ENCODE measurements around the gene FAM3D. TPM values are rescaled to one million over a fixed set of nuclear protein-coding genes. Genes with fewer than 3 reads are reported as not detected.
"Not testable (repeated sequence)": the region's sequence is repeated elsewhere in the genome, so short reads cannot be mapped to it uniquely, and the experiment has no call there.

The FAM3D gene
- total and polyA plus RNA-seq, 2 of the 8 experiments (the other 6 are each of a cell fraction or from before 2014, with no cell fraction given) = not detected

DNA sequence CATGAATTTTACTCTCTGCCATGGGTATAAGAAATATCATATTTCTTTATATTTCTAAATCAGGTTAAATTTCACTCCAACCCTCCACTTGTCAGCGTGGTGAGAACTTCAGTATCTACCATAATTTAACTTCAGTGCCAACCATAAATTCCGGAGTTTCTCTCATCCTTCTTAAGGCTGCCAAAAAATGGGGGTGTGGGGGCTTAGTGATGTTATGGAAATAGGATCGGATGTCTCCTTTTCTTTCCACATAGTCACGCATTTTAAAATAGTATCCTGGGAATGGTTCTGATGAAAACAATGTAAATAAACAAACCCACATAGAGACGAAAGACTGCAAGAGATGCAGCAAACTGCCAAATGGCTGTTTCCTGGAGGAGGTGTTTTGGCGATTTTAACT, 12.9 kb upstream of the FAM3D start (continued):
- TF ChIP-seq, protein P1, sequence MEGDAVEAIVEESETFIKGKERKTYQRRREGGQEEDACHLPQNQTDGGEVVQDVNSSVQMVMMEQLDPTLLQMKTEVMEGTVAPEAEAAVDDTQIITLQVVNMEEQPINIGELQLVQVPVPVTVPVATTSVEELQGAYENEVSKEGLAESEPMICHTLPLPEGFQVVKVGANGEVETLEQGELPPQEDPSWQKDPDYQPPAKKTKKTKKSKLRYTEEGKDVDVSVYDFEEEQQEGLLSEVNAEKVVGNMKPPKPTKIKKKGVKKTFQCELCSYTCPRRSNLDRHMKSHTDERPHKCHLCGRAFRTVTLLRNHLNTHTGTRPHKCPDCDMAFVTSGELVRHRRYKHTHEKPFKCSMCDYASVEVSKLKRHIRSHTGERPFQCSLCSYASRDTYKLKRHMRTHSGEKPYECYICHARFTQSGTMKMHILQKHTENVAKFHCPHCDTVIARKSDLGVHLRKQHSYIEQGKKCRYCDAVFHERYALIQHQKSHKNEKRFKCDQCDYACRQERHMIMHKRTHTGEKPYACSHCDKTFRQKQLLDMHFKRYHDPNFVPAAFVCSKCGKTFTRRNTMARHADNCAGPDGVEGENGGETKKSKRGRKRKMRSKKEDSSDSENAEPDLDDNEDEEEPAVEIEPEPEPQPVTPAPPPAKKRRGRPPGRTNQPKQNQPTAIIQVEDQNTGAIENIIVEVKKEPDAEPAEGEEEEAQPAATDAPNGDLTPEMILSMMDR (IDR thresholded peaks at IDR 0.05; ENCODE audit: control extremely low read depth in 1 of 3, insufficient read depth in 1 of 3, low read depth in 1 of 3, low read length in 3 of 3) = no peak
- TF ChIP-seq, protein P2, sequence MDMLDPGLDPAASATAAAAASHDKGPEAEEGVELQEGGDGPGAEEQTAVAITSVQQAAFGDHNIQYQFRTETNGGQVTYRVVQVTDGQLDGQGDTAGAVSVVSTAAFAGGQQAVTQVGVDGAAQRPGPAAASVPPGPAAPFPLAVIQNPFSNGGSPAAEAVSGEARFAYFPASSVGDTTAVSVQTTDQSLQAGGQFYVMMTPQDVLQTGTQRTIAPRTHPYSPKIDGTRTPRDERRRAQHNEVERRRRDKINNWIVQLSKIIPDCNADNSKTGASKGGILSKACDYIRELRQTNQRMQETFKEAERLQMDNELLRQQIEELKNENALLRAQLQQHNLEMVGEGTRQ (IDR thresholded peaks at IDR 0.05; ENCODE audit: low read length) = no peak
- no peak for TF ChIP-seq POLR2A (IDR thresholded peaks at IDR 0.05; ENCODE audit: control extremely low read depth in 1 of 2, low read depth in 2 of 2, low read length in 2 of 2)
- TF ChIP-seq SIN3A (conservative IDR thresholded peaks at IDR 0.05 in 1 of 2, IDR thresholded peaks at IDR 0.05 in 1 of 2; ENCODE audit: low read depth in 1 of 2, low read length in 2 of 2) = no peak
- no peak for TF ChIP-seq JUN (IDR thresholded peaks at IDR 0.05; ENCODE audit: low read depth, low read length)

- H3K23ac ChIP-seq (ENCODE audit: insufficient read length); H3K79me2 ChIP-seq (ENCODE audit: control insufficient read depth in 1 of 2, insufficient read depth in 2 of 2, low read length in 2 of 2); H3K79me1 ChIP-seq (ENCODE audit: low read depth, low read length); H2BK20ac ChIP-seq (ENCODE audit: low read length); H3K9ac ChIP-seq (replicated peaks in 1 of 4; ENCODE audit: extremely low read depth in 1 of 4, low read depth in 3 of 4, low read length in 3 of 4); H3K4me2 ChIP-seq (ENCODE audit: insufficient read depth in 1 of 2, low read depth in 2 of 2, low read length in 2 of 2); H2BK5ac ChIP-seq (ENCODE audit: low read depth, low read length); H3K27me3 ChIP-seq (replicated peaks in 1 of 4; ENCODE audit: control insufficient read depth in 3 of 4, extremely low read depth in 1 of 4, insufficient read depth in 3 of 4, low read length in 3 of 4); H3K36me3 ChIP-seq (ENCODE audit: control insufficient read depth in 2 of 4, insufficient read depth in 4 of 4, low read length in 3 of 4); H3K4ac ChIP-seq (replicated peaks; ENCODE audit: insufficient read length, low read depth, low read length); H3K4me3 ChIP-seq (ENCODE audit: extremely low read depth in 1 of 4, insufficient read depth in 2 of 4, low read depth in 3 of 4, low read length in 4 of 4); H3K56ac ChIP-seq (replicated peaks; ENCODE audit: insufficient read length, low read depth, low read length); H3K18ac ChIP-seq (ENCODE audit: extremely low read depth, low read length); H3K4me1 ChIP-seq (replicated peaks in 1 of 4; ENCODE audit: control insufficient read depth in 3 of 4, insufficient read depth in 4 of 4, low read length in 3 of 4); H4K5ac ChIP-seq (ENCODE audit: insufficient read length, low read depth, low read length); H2AFZ ChIP-seq (ENCODE audit: low read length); H3K27ac ChIP-seq (ENCODE audit: low read depth, low read length); H3K23me2 ChIP-seq (ENCODE audit: low read depth, low read length); H3K14ac ChIP-seq (ENCODE audit: insufficient read length); FAIRE-seq; H2BK12ac ChIP-seq (ENCODE audit: low read depth, low read length); H2BK15ac ChIP-seq (ENCODE audit: low read length); H2BK120ac ChIP-seq (replicated peaks; ENCODE audit: low read depth, low read length); H4K20me1 ChIP-seq (replicated peaks in 1 of 2; ENCODE audit: control insufficient read depth in 1 of 2, insufficient read depth in 2 of 2, low read length in 2 of 2); POLR2A ChIA-PET (ENCODE audit: partially characterized antibody); H3K9me3 ChIP-seq (ENCODE audit: insufficient read depth in 2 of 2, low read depth in 1 of 2, low read length in 1 of 2); H4K8ac ChIP-seq (ENCODE audit: extremely low read depth, insufficient read depth, low read length); DNase-seq (ENCODE audit: low read depth in 1 of 2, low spot score in 2 of 2); H2AK5ac ChIP-seq (ENCODE audit: low read depth, low read length); H4K91ac ChIP-seq (replicated peaks; ENCODE audit: insufficient read length, low read length): not testable (repeated sequence)
- WGBS, 2 experiments (ENCODE audit: extremely low coverage in 1 of 2, insufficient coverage in 1 of 2, insufficient read length in 1 of 2, insufficient replicate concordance in 2 of 2, low coverage in 1 of 2, low lambda C conversion rate in 2 of 2, missing lambda C conversion rate in 1 of 2) = 92% methylated on average over 13 of the region's 13 CpGs; no CpG with 5 or more reads in 1 of the 2 experiments
- CTCF ChIA-PET (ENCODE audit: partially characterized antibody) = interaction anchor here (0.7 to 1.3 kb wide), 2 partner anchors 9 to 89 kb away, joined by 3 read pairs; no protein-coding TSS in a partner anchor
These were observed 11.8 kb upstream of the FAM3D start for GRCh38 chr3:58678177-58678970.
